Upper lobe of left lung (tissue), 6 donors: ENCODE measurements around the gene GMIP. TPM values are rescaled to one million over a fixed set of nuclear protein-coding genes. Genes with fewer than 3 reads are reported as not detected.
"Not testable (repeated sequence)": the region's sequence is repeated elsewhere in the genome, so short reads cannot be mapped to it uniquely, and the experiment has no call there.

Source experiments
- ATAC-seq, 2 donors: fragments of 200-7000 bp; cut with Tn5 transposase; one replicate each; pipeline ENCODE4 v1.9.1; 2022; ENCODE audit warnings: mild to moderate bottlenecking in 2 of 2, moderate library complexity in 2 of 2; ENCODE audit not compliant: low FRiP score in 2 of 2
- DNase-seq, 2 donors: peaks; one replicate each; pipeline ENCODE4 v3.0.0-alpha.2; 2019 to 2020
- H3K27ac ChIP-seq, 4 donors: fragments of 200-600 bp; sonication (generic); one replicate each; pipeline ENCODE4 v1.5.1; 2016 to 2019
- H3K27me3 ChIP-seq, 4 donors: fragments of 200-600 bp; sonication (generic); one replicate each; pipeline ENCODE4 v1.5.1; 2017 to 2019
- H3K36me3 ChIP-seq, 4 donors: fragments of 200-600 bp; sonication (generic); one replicate each; pipeline ENCODE4 v1.5.1; 2016 to 2019
- H3K4me1 ChIP-seq, 4 donors: fragments of 200-600 bp; sonication (generic); one replicate each; pipeline ENCODE4 v1.5.1; 2018 to 2019
- H3K4me3 ChIP-seq, 4 donors: fragments of 200-600 bp; sonication (generic); one replicate each; pipeline ENCODE4 v1.5.1; 2017 to 2019; ENCODE audit warnings: mild to moderate bottlenecking in 2 of 4, moderate library complexity in 1 of 4
- H3K9me3 ChIP-seq, 4 donors: fragments of 200-600 bp; sonication (generic); one replicate each; pipeline ENCODE4 v1.5.1; 2018 to 2019
- CTCF ChIP-seq, 6 experiments: fragments of 450-650 bp in 4 of 6; fragments of 200-600 bp in 2 of 6; sonication (generic) in 2 of 6; IDR thresholded peaks; one replicate each; pipeline ENCODE4 v1.5.1; 2016 to 2019; ENCODE audit warnings: antibody characterized with exemption in 6 of 6
- EP300 ChIP-seq, 4 donors: sonication (generic); formaldehyde crosslinking; IDR thresholded peaks; one replicate each; pipeline ENCODE4 v1.5.1; 2017; ENCODE audit warnings: antibody characterized with exemption in 4 of 4, control low read depth in 2 of 4
- POLR2A ChIP-seq, 4 donors: fragments of 450-650 bp; IDR thresholded peaks; one replicate each; pipeline ENCODE4 v1.5.1; 2016 to 2017; ENCODE audit warnings: antibody characterized with exemption in 4 of 4, mild to moderate bottlenecking in 2 of 4
- POLR2AphosphoS5 ChIP-seq, 2 donors: sonication (generic); formaldehyde crosslinking; IDR thresholded peaks; one replicate each; pipeline ENCODE4 v1.5.1; 2017; ENCODE audit warnings: antibody characterized with exemption in 2 of 2
- WGBS, 2 donors: methylation state at CpG; one replicate each; pipeline ENCODE4 v1.1.5; 2017 to 2018; 5-methylcytosine and 5-hydroxymethylcytosine counted together
- total RNA-seq, 6 donors: library from RNA; depleted of rRNA in 4 of 6; stranded (reverse); fragments of >200 nt in 4 of 6; gene quantifications; one replicate each; pipeline versions ENCODE4 v1.1.0 to v1.2.1, GENCODE V29; 2016 to 2021
- donor health status: DM: no; HTN: no; CAD: no; lungs with moderate emphysema.
- donor health status: DM: no; HTN: yes; CAD: no; lungs with severe emphysema.

Gene GMIP
- total RNA-seq, 6 donors from 2014 or later: 20.8 to 109 (median 49.1) TPM

- no peak overlapping the region for H3K27ac ChIP-seq
- TF ChIP-seq CTCF (IDR thresholded peaks at IDR 0.05) (no peak), POLR2A (IDR thresholded peaks at IDR 0.05) (no peak)
- WGBS, 2 donors: 84 to 85% methylated on average over 3 of the region's 3 CpGs
- H3K9me3 ChIP-seq: no peaks in the 10 kb centered on the region
- DNase-seq (no peak), ATAC-seq (no peak)
- no peak overlapping the region for H3K4me3 ChIP-seq
- no peaks in the 10 kb centered on the region for H3K36me3 ChIP-seq
- H3K4me1 ChIP-seq: peaks cover 8 to 18% (median 15%) of the 10 kb centered on the region in 4 donors
- H3K27me3 ChIP-seq: no peaks in the 10 kb centered on the region
These were observed 28.4 kb downstream of the GMIP start for GRCh38 chr19:19615086-19615485.

- TF ChIP-seq CTCF (IDR thresholded peaks at IDR 0.05) (no peak), EP300 (IDR thresholded peaks at IDR 0.05) (no peak), POLR2A (IDR thresholded peaks at IDR 0.05) (no peak), POLR2AphosphoS5 (IDR thresholded peaks at IDR 0.05) (no peak)
- Histone ChIP-seq H3K36me3 (no peaks in the 10 kb centered on the region), H3K27ac (no peak overlapping the region), H3K4me1 (peaks cover 3 to 11% (median 7%) of the 10 kb centered on the region in 4 donors), H3K27me3 (no peaks in the 10 kb centered on the region), H3K4me3 (no peak overlapping the region), H3K9me3 (no peaks in the 10 kb centered on the region)
- WGBS, 2 donors: 76 to 78% methylated on average over 4 of the region's 4 CpGs
- DNase-seq (no peak), ATAC-seq (no peak)
These were observed 30.0 kb downstream of the GMIP start for GRCh38 chr19:19613506-19613905.

GRCh38 chr19:19610376-19611202, 32.9 kb downstream of the GMIP start:
- Histone ChIP-seq H3K27me3 (no peaks in the 10 kb centered on the region), H3K27ac (no peak overlapping the region), H3K4me1 (no peaks in the 10 kb centered on the region), H3K36me3 (no peaks in the 10 kb centered on the region), H3K9me3 (no peaks in the 10 kb centered on the region), H3K4me3 (no peak overlapping the region)
- 78 to 84% methylated on average over 10 of the region's 10 CpGs for WGBS, 2 donors
- TF ChIP-seq POLR2AphosphoS5 (IDR thresholded peaks at IDR 0.05): no peak
- no peak for TF ChIP-seq EP300 (IDR thresholded peaks at IDR 0.05)
- no peak for TF ChIP-seq POLR2A (IDR thresholded peaks at IDR 0.05)
- no peak for TF ChIP-seq CTCF (IDR thresholded peaks at IDR 0.05)
- DNase-seq: no peak
- no peak for ATAC-seq

- DNase-seq, H3K4me1 ChIP-seq, H3K4me3 ChIP-seq, ATAC-seq, H3K27me3 ChIP-seq, H3K27ac ChIP-seq, H3K9me3 ChIP-seq, H3K36me3 ChIP-seq: not testable (repeated sequence)
- WGBS, 2 donors: 90 to 99% methylated on average over 8 of the region's 8 CpGs
These were observed 36.8 kb downstream of the GMIP start for GRCh38 chr19:19606686-19607085.

GRCh38 chr19:19606021-19606420, 37.4 kb downstream of the GMIP start:
- ATAC-seq: no peak
- Histone ChIP-seq H3K4me1 (no peaks in the 10 kb centered on the region), H3K36me3 (no peaks in the 10 kb centered on the region), H3K9me3 (no peaks in the 10 kb centered on the region), H3K27me3 (no peaks in the 10 kb centered on the region), H3K27ac (no peak overlapping the region), H3K4me3 (no peak overlapping the region)
- TF ChIP-seq POLR2A (IDR thresholded peaks at IDR 0.05) (no peak), POLR2AphosphoS5 (IDR thresholded peaks at IDR 0.05) (no peak), CTCF (IDR thresholded peaks at IDR 0.05) (no peak), EP300 (IDR thresholded peaks at IDR 0.05) (no peak)
- DNase-seq: no peak
- WGBS, 2 donors: 55 to 67% methylated on average over 1 of the region's 1 CpG
